Endothelial cell of umbilical vein (primary cell): ENCODE measurements around the gene RNF32.

ENCODE experiments used
- CTCF ChIP-seq, 2 donors: IDR thresholded peaks; 1 replicate in 1 of 2; 2 replicates in 1 of 2; pipeline ENCODE4 v1.5.1; 2011; ENCODE audit warnings: low read length in 2 of 2, mild to moderate bottlenecking in 2 of 2, moderate library complexity in 2 of 2, control low read depth in 1 of 2, inconsistent platforms in 1 of 2, low read depth in 1 of 2; ENCODE audit not compliant: insufficient read depth in 1 of 2; ENCODE audit errors: extremely low read depth in 1 of 2
- EZH2 ChIP-seq: IDR thresholded peaks from 2 replicates; pipeline ENCODE4 v1.6.1; 2012; ENCODE audit warnings: borderline replicate concordance, low read depth, mild to moderate bottlenecking, moderate library complexity, low read length, inconsistent platforms; ENCODE audit not compliant: severe bottlenecking
- MAX ChIP-seq: IDR thresholded peaks from 2 replicates; pipeline ENCODE4 v1.6.1; 2011; ENCODE audit not compliant: insufficient read depth, insufficient read length
- POLR2A ChIP-seq: IDR thresholded peaks from 2 replicates; pipeline ENCODE4 v1.6.1; 2012; ENCODE audit warnings: low read depth, mild to moderate bottlenecking, control low read depth, low read length
- POLR2AphosphoS5 ChIP-seq: IDR thresholded peaks from 2 replicates; pipeline ENCODE4 v1.6.1; 2012; ENCODE audit warnings: low read depth, mild to moderate bottlenecking, control low read depth, low read length, moderate library complexity; ENCODE audit not compliant: insufficient read depth

- TF ChIP-seq CTCF (IDR thresholded peaks at IDR 0.05; ENCODE audit: extremely low read depth in 1 of 2, insufficient read depth in 1 of 2, low read depth in 1 of 2, low read length in 2 of 2) (no peak), EZH2 (no peak), POLR2AphosphoS5 (no peak), POLR2A (no peak), MAX (no peak)
Measured at GRCh38 chr7:156662277-156662676, 21.7 kb downstream of the RNF32 start.
